GM18499 (cell line): ENCODE data around the gene FAM229A.

Experiments
- ATAC-seq: cut with Tn5 transposase; IDR thresholded peaks from one replicate; pipeline ENCODE4 v1.9.1; 2021; ENCODE audit warnings: moderate number of reproducible peaks; ENCODE audit not compliant: insufficient read depth, unreplicated experiment

The FAM229A gene

DNA sequence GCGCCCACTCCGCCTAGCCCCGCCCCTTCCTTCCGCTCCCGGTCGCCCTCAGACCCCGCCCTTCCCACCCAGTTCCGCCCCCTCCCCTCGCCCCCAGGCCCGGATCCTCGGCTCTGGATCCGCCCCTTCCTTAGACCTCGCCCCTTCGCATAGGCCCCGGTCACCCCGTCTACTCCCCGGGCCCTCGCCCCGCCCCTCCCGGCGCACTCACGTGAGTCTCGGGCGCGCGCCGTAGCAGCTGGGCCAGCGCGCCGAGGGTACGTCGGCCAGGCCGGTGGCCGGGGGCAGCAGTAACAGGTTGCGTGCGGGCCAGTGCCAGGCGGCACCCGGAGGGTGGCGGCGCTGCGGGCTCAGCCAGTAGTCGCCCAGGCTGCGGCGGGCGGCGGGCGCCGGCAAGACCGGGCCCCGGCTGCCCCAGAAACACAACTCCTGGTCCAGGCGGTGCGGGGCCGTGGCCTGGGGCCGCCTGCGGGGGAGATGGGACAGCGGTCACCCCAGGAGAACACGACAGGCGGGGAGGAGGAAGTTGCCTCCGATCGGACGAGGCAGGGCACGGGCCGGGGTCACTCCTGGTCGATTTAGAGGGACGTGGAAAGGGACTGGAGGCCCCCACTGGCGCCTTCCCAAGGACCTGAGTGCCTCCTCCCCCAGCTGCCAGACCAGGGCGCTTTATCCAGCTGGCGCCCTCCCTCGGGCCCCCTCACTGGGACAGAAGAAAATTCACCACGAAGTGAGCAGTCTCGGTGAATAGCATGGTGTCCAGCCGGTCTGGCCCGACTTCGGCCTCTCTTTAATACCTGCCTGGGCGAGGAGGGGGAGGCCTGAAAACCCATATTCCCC is 10.7 kb downstream of the FAM229A start:
- ATAC-seq: no peak

- no peak for ATAC-seq
Observed at GRCh38 chr1:32350785-32351398, 11.4 kb downstream of the FAM229A start.

- ATAC-seq: no peak
Observed at GRCh38 chr1:32349211-32349708, 13.0 kb downstream of the FAM229A start.

- ATAC-seq: no peak
Observed at GRCh38 chr1:32346532-32347157, 15.6 kb downstream of the FAM229A start.

DNA sequence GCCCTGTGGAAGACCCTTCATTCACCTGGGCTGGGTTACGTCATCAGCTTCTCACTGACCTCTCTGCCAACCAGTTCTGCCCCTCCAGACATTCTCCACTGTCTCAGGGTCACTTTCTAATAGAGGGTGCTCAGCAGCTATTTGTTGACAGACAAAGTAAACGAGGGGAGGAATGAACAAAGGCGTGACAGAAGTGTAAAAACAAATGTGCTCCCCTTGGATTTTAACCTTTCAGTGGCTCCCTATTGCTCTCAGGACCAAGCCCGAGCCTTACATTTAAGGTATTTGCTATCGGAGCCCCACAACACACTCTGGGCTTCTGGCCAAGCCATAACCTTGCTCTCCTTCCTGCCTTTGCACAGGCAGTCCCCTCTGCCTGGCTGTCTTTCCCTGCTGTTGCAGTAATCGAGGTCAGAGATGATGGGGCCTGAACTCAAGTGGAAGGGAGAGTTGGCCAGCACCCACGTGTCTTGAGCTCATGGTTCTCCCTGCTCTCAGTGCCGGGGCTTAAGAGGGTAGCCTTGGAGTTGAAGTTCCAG is 16.9 kb downstream of the FAM229A start:
- no peak for ATAC-seq

DNA sequence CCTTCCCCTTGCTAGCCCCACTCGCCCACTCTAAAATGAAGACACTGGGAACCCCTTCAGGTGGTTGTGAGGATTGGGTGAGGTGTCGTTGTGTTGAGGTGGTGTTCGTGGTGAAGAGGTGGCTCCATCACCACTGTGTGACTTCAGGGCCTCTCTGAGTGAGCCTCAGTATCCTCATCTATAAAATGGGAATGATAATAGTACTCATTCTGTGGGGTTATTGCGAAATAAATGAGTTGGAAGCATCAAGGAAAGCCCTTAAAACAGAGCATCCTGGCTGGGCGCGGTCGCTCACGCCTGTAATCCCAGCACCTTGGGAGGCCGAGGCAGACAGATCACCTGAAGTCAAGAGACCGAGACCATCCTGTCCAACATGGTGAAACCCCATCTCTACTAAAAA is 19.6 kb downstream of the FAM229A start:
- no peak for ATAC-seq

DNA sequence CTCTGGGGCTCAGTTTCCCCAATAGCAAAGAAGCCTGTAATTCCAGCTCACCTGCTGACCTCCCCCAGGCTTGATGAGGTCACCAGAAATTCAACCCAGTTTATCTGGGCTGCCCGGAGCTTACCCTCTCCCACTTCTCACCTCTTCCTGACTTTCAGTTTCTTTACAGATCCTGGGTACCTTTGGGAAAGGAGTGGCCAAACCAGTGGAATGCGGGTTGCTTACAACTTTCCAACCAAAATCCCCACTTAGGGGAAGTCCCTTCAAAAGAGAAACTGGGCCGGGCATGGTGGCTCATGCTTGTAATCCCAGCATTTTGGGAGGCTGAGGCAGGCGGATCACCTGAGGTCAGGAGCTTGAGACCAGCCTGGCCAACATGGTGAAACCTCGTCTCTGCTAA is 20.3 kb downstream of the FAM229A start:
- no peak for ATAC-seq

GRCh38 chr1:32341186-32341757 is 21.0 kb downstream of the FAM229A start:
- no peak for ATAC-seq

- ATAC-seq: no peak
Observed at GRCh38 chr1:32339363-32339978, 22.8 kb downstream of the FAM229A start.

- ATAC-seq: no peak
Observed at GRCh38 chr1:32338637-32339145, 23.6 kb downstream of the FAM229A start.

GRCh38 chr1:32337855-32338636 is 24.2 kb downstream of the FAM229A start:
- no peak for ATAC-seq

- no peak for ATAC-seq
Observed at GRCh38 chr1:32336963-32337675, 25.2 kb downstream of the FAM229A start.

- ATAC-seq: no peak
Observed at GRCh38 chr1:32336591-32336932, 25.7 kb downstream of the FAM229A start.

GRCh38 chr1:32335790-32336590 is 26.3 kb downstream of the FAM229A start, which contains the start of gene MARCKSL1:
Gene MARCKSL1, minus strand, starts transcription at chr1:32336233. Its CDS starts 200 bp downstream, at chr1:32336033.
- ATAC-seq: no peak

DNA sequence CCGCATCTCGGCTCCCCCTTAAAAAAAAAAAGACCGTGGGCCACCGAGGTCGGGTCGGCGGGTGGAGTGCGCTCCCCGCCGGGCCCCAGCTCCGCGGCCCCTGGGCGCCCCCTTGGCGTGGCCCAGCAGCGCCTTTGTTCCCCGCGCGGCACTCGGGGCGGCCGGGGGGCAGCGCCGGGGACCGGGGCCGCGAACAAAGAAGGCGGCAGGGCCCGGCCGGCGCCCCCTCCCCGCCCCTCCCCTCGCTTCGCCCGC is 26.8 kb downstream of the FAM229A start:
- no peak for ATAC-seq

DNA sequence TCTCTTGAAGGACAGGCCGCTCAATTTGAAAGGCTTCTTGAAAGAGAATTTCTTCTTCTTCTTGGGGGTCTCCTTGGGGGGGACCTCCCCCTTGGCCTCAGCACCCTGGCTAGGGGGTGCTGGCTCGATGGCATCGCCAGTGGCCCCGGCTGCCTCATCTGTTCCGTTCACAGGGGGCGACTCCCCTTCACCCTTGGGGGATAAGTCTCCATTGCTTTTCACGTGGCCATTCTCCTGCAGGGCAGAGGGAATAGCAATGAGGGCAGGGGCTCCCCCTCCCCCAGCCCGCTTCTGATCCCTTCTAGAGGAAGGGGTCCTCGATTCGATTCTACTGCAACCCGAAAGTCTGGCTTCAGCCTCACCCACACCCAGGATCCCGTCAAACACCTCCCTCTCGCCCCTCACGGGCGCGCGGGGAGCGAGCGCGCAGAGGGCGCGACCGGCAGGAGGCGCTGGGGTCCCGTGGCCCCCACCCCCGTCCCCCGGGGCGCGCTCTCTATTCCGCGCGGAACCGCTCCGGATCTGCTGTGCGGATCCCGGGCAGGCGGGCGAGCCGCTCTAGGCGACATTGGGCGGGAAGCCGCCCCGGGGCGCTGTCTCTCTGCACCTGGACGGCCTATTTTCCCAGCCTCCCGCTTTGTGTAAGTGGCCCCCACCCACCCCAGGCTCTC is 27.3 kb downstream of the FAM229A start:
- no peak for ATAC-seq

DNA sequence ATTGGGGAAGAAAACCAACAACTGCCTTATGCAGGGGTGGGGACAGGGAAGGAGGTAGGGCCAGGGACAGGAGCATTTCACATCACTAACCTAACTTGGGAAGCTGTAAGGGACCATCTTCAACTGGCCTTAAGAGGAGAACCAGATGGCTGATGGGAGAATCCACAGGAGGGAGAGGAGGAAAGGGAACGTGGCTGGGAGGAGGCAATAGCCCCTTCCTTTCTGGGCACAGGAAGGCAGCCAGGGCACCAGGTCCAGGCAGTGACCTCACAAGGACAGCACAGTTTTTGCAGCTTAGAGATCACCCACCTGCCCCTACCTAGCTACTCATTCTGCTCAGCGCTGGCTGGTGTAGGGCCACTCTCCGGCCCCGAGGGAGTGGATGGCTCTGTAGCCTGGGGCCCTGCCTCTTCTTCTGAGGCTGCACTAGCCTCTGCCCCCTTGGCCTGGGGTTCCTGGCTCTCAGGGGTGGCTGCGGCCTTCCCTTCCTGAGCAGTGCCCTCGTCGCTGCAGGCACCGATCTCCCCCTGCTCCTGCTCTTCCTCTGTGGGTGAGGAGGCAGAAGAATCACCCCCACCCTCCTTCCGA is 27.9 kb downstream of the FAM229A start:
- ATAC-seq: no peak
